KBM-7 (cell line): Measurements from ENCODE around the gene RYR1.
"Not testable (repeated sequence)": the region's sequence is repeated elsewhere in the genome, so short reads cannot be mapped to it uniquely, and the experiment has no call there.

Experiments used
- DNase-seq: peaks from one replicate; pipeline ENCODE4 v3.0.0-alpha.2; 2015
- in situ Hi-C: fragments of 300-500 bp; cut with MboI; formaldehyde crosslinking; loops from 2 replicates; pipeline ENCODE4 v1.14.3; 2020; ENCODE audit warnings: low sequenced_read_pairs, low pct_unique_long_range_greater_than_20kb, mixed read lengths

RYR1 gene

DNA sequence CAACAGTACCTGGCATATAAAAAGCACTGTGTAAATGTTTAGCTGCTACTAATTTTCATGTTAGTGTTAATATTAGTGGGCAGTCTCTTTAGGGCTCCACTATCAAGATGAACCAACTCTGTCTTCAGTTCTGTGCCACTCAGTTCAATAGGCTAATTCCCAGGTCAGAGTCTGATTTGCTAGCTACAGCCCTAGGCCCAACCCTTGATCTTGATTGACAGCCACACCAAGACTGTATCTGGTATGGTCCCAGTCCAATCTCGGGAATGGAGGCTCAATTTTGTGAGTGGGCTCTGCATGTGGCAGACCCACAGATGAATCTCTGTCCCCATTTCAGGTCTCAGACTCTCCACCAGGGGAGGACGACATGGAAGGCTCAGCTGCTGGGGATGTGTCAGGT lies 138.2 kb downstream of the RYR1 start:
- DNase-seq = no peak
- in situ Hi-C loops = no loop called here

DNA sequence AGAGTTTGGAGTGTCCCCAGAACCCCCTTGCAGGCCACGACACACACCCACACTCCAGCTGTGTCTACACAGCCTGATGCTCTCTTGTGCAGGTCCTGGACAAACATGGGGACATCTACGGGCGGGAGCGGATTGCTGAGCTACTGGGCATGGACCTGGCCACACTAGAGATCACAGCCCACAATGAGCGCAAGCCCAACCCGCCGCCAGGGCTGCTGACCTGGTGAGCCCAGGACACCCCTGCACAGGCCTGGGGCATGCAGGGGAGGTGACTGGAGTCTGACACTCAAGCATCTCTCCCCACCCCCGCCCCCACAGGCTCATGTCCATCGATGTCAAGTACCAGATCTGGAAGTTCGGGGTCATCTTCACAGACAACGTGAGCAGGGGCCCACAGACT lies 144.3 kb downstream of the RYR1 start:
- DNase-seq = no peak
- in situ Hi-C loops = no loop called here

DNA sequence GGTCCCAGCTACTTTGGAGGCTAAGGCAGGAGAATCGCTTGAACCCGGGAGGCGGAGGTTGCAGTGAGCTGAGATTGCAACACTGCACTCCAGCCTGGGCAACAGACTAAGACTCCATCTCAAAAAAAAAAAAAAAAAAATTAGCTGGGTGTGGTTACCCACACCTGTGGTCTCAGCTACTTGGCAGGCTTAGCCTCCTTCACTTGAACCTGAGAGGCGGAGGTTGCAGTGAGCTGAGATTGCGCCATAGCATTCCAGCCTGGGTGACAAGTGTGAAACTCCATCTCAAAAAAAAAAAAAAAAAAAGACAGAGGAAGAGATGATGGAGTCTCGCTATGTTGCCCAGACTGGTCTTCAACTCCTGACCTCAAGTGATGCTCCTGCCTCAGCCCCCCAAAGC lies 145.8 kb downstream of the RYR1 start:
- in situ Hi-C loops, DNase-seq: not testable (repeated sequence)

DNA sequence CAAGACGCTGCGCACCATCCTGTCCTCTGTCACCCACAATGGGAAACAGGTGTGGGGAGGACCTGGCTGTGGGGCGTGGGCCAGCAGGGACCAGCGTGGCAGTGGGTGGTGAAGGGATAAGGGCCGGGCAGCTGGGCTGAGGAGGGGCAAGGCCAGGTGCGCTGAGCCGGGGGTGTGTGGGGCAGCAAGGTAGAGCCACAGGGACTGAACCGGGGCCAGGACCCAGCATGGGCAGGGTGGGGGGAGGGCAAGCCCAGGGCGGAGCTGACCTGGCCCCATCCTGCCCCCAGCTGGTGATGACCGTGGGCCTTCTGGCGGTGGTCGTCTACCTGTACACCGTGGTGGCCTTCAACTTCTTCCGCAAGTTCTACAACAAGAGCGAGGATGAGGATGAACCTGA lies 146.6 kb downstream of the RYR1 start:
- in situ Hi-C loops = no loop called here
- DNase-seq = no peak

DNA sequence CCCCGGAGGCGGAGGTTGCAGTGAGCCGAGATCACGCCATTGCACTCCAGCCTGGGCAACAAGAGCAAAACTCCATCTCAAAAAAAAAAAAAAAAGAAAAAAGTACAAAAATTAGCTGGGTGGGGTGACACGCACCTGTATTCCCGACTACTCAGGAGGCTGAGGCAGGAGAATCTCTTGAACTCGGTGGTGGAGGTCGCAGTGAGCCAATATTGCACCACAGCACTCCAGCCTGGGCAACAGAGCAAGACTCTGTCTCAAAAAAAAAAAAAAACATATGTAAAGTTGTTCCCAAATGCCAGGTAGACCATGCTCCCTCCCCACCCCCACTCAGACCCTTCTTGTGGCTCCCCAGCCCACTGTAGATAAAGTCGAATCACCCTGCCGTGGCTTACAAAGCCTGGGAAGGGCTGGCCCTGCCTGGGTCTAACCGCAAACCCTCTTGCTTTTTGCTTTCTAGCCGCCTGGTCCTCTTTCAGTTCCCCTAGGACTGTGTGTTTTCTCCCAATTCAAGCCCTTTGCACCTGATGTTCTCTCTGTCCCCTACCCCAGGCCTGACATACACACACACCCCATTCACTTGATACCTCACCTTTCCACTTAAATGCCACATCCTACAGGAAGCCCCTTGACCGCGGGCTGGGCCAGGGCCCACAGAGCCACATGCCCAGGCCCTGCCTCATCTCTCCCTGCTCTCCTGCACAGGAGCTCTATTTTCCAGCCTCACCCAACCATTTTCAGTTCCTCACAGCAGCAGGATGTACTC lies 149.9 kb downstream of the RYR1 start:
- in situ Hi-C loops = no loop called here
- no peak for DNase-seq

DNA sequence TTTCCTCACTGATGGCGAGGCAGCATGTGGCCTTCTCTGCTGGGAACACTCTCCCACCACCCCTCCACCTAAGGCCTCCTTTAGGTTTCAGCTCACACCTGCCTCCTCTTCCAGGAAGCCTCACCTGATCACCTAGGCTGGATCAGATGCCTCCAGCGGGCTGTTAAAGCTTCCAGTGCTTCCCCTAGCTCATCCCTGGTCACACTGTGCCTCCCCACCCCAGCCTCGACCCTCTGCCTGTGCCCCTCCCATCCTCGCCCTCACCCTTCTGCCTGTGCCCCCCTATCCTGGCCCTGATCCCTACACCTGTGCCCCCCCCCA lies 150.5 kb downstream of the RYR1 start:
- no peak for DNase-seq
- in situ Hi-C loops = no loop called here

DNA sequence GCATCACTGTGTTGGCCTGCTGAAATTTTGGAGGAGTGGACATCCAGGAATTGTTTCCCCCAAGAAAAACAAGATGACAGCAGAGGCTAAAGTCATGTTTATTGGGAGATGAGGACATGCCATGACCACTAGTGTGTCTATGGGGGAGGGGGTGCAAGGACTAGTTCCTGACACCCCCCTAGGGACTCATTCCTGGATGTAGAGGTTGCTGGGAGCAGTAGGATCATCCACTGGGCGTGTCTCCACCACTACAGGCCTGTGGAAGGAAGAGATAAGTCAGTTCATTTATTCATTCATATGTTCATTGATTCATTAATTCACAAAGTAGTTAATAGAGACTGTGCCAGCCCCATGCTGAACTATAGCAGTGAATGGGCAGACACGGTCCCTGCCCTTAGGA lies 154.1 kb downstream of the RYR1 start:
- in situ Hi-C loops = no loop called here
- DNase-seq = no peak

DNA sequence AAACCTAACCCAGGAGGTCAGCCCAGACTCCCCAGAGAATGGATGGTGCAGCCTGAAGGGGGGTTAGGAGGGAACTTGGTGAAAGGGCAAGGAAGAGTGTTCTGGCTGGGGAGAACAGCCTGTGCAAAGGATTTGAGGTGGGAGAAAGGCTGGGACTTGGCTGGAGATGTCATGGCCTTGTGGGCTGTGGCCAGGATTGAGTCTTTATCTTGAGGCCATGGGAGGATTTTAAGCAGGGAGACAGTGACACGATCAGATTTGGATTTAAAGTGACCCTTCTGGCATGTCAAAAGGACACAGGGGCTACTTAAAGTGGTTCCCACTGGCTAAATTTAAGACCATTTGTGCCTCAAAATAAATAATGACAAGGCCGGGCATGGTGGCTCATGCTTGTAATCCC lies 154.6 kb downstream of the RYR1 start:
- in situ Hi-C loops = no loop called here
- no peak for DNase-seq

DNA sequence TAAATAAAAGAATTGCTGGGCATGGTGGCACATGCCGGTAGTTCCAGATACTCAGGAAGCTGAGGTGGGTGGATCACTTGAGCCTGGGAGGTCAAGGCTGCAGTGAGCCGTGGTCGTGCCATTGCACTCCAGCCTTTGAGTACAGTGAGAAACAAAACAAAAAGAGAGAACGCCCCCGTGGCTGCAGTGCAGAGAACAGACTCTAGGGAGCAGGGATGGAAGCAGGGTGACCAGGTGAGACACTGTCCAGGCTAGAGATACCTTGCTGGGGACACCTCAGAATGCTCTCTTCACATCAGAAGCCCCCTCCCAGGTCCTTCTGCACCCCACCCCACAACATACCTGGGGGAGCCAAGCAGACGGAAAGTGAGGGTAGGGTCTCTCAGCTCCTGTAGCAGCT lies 159.4 kb downstream of the RYR1 start:
- no peak for DNase-seq
- in situ Hi-C loops = no loop called here

DNA sequence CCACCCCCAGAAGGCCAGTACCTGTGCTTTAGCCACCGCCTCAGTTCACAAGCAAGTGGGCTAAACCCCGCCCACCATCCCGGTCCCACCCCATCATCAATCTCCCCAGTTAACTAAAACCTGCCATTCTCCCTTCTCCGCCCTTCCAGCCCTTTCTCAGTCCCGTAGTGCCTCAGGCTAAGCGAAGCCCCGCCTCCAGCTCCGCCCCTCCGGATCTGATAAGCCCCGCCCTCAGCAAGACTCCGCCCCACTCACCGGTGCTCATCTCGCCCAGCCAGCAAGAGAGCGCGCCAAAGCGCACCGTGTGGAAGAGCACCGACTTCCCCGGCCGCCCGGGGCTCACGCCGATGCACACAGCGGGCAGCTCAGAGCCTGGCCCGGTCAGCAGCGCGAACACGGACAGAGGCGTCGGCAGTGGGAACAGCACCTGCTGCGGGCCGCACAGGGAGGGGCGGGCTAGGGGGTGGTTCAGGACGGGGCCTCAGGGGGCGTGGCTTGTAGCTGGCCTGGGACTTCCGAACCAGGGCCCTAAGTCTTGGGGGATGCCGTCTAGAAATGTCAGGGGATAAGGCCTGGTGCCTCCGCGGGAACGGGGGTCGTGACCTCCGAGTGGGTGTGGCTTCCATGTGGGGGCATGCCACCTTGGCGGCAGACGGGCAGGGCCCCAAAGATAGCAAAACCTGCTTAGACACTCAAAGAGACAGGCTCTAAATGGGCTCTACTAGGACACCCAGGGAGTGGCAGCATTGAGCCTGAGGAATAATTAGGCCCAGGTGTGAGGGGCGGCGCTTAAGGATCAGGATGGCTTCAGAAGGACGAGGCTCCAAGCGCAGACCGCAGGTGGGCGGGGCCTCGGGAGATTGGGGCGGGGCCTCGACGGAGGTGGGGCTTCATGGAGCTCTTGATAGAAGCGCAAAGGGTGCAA lies 162.8 kb downstream of the RYR1 start:
- in situ Hi-C loops = no loop called here
- no peak for DNase-seq

DNA sequence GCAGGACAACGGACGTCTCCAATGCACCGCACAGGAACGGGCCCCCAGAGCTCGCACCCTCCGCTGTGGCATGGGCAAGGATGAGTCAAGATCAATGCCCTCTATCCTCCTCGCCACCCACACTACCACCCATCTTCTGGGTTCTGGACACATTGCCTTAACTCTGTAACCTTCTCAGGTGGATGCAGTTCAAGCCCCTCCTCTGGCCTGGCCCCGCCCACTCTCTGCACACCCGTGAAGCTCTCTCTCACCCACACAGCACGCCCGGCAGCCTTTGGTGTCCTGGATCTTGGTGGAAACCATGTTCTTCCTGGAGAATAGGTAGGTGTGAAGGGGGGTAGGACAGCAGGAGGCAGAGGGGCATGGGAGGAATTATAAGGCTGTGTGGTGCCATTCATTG lies 163.6 kb downstream of the RYR1 start:
- in situ Hi-C loops = no loop called here
- no peak for DNase-seq

DNA sequence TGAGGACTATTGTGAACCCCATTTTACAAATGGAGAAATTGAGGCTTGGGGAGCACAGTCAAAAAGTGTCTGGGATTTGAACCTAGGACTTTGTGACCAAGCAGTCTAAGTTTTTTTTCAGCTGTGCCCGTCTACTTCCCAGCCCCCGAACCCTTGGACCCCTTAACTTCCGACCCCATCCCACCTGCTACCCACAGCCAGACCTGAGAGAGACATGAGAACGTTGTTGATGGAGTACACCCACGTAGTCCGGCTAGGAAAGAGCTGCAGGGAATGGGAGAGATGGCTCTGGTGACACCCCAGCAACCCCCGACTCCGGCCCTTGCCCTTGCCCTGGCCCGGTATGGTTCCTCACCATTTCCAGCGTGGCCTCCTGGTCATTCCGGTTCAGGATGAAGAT lies 166.2 kb downstream of the RYR1 start:
- in situ Hi-C loops = no loop called here

DNA sequence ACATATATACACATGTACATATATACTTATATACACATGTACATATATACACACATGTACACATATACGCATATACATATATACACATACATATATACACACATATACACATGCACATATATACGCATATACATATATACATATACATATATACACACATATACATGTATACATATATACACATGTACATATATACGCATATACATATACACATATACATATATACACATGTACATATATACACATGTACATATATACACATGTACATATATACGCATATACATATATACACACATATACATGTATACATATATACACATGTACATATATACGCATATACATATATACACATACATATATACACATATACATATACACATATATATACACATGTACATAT lies 169.4 kb downstream of the RYR1 start:
- in situ Hi-C loops, DNase-seq: not testable (repeated sequence)

More for the DNA sequence above, 166.2 kb downstream of the RYR1 start:
- no peak for DNase-seq

DNA sequence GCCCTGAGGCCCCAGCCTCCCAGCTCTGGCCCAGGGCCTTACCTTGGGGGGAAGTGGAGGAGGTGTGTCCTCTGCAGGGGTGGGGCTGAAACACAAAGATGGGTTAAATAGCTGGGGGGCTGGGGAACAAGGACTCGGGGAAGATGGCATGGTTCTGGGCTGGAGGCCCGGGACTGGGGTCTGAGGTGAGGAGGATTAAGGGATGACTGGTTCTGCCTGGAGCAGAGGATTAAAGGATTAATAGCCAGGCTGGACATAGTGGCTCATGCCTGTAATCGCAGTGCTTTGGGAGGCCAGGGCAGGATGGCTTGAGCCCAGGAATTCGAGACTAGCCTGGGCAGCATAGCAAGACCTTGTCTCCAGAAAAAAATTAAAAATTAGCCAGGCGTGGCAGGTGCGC lies 172.6 kb downstream of the RYR1 start:
- no peak for DNase-seq
- in situ Hi-C loops = no loop called here

DNA sequence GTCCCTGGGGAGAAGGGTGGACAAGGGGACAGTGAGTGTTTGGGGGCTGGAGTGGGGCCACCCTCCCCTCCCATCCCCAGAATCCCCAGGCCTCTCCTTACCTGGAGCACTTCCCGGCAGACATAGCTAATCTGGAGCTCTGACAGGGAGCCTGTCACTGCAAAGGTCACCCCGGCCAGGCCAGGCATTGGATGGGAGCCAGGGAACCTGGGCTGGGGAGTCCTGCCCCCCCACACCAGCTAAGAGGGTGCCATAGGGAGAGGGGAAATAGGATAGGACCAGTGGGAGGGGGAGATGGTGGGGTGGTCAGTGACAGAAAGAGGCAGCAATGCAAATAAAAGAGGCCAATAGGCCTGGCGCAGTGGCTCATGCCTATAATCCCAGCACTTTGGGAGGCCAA lies 180.8 kb downstream of the RYR1 start:
- in situ Hi-C loops = no loop called here

DNA sequence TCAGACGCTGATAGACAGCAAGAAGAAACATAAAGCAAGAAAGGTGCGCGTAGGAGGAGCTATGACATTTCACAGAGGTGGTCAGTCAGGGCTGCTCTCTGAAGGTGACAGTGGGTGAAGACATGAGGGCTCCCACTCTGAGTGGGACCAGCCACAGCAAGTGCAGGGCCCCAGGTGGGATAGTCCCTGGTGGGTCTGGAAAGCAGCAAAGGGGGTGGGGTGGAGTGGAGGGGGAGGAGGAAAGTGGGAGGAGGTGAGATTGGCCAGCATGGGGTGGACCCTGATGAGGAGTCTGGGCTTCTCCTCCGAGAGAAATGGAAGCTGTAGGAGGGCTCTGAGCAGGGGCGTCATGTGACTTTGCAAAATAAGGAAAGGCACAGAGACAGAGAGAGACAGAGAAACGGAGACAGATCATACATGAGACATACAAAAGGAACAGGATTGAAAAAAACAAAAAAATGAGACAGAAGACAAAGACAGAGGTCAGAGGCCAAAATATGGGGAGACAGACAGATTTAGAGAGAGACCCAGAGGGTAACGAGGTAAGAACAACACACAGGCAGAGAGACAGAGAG lies 181.6 kb downstream of the RYR1 start:
- no peak for DNase-seq
- in situ Hi-C loops = no loop called here

More for the DNA sequence above, 180.8 kb downstream of the RYR1 start:
- no peak for DNase-seq

DNA sequence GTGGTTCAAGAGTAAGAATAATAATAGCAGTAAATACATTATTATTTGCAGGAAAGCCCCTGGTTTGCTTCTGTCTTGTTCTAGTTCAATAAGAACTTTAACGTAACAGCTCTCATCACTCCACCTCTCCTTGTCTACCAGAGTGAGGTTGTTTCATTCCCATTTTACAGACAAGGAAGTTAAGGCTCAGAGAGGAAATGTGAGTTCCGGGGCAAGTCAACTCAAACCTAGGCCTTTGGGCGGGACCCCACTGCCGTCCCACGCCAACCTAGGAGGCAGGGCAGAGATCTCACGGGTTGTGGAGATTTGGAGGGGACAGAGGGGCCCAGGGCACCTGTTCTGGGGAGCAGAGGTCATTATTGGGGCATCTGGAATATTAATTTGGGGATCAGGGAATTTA lies 182.8 kb downstream of the RYR1 start:
- no peak for DNase-seq
- in situ Hi-C loops = no loop called here

DNA sequence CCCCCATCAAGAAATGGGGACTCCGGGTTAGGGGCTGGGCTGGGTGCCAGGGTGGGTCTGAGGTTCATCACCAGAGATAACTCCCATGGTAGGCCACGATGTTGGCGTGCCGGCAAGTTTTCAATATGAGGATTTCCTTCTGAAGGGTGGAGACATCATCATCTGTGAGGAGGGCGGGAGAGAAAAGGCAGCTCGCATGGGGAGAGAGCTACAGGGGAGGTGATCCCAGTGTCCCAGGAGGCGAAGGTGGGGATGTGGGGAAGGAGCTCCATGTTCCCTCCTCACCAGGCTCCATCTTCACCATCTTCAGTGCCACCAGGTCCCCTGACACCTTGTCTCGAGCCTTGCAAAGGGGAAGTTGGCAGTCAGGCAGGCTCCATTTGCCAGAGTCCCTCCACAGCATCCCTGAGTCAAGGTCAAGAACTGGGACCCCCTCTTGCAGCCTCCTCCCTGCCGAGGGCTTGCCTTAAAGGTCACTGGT lies 183.8 kb downstream of the RYR1 start:
- in situ Hi-C loops = no loop called here
- DNase-seq = no peak

DNA sequence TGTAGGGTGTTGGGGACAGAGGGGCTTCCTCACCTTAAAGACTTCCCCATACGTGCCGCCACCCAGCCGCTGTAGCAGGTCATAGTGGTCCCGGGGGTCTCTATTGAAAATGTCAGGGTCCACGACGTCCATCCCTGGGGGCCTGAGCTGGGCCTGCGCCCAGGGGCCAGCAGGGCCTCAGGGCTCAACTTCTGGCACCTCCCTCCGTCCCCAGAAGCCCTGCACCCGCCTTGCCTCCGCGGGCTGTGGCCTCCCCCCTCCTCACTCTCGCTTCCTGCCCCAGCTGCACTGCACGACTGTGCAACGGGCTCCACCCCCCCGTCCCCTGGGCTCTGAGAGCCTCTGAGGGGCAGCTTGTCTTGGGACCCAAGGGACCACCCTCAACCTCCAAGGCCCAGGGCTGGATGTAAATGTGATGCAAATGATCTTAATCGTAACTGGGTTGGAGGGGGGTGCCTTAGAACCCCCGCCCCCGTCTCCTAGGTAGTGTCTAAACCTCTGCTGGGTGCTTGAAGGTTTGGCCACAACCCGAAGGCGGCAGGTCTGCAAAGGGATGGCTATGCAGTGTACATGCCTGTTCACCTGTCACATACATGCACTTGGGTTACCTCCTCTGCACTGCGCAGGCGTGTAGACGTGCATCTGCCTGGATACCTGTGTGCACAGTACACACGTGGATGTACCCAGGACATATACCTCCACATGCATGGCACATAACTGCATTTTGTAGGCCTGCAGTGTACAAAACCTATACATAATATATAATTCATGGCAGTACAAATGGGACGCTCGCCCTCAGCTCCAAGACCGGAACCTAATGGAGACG lies 184.5 kb downstream of the RYR1 start, which contains the start of gene MAP4K1:
MAP4K1 (minus strand) TSS at position 190 of the 826 bp plus-strand sequence; CDS start at position 132, 58 bp downstream.
- in situ Hi-C loops = no loop called here
- peak; percentile 14 for DNase-seq
